ENCODE results near the gene MLIP. TPM values are rescaled to one million over a fixed set of nuclear protein-coding genes. Genes with fewer than 3 reads are reported as not detected.

MLIP gene
- total RNA-seq, 1 donor from 2014 or later: not detected

DNA sequence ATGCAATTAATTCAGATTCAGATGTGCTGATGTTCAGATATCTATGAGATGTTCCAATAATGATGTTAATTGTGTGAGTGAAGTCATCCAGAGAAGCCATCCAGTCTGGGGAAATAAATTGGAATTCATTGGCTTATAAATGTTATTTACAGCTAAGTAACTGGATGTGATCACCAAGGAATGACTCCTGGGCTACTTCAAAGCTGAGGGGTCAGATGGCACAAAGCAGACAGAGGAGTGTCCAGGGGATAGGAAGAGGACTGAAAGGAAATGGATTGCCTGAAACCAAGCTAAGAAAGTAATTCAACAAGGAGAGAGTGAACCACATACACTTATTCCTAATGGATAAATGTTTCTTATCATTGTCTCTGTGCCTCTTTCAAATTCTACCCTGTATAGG lies 4.5 kb upstream of the MLIP start:
- peaks cover 30% of the 10 kb centered on the region for H3K4me1 Mint-ChIP-seq
- no peaks in the 10 kb centered on the region for H3K27me3 Mint-ChIP-seq (ENCODE audit: insufficient read depth, low read depth)
- H2AFZ ChIP-seq (replicated peaks): no peak overlapping the region
- no peaks in the 10 kb centered on the region for H4K20me1 ChIP-seq (ENCODE audit: low read depth)
- H3K9me3 Mint-ChIP-seq: no peaks in the 10 kb centered on the region
- H3K27ac Mint-ChIP-seq: no peak overlapping the region
- no peak overlapping the region for H3K4me3 ChIP-seq
- no peaks in the 10 kb centered on the region for H3K36me3 ChIP-seq
- H3K9me3 ChIP-seq (ENCODE audit: low read depth): no peaks in the 10 kb centered on the region
- no peak overlapping the region for H3K9ac ChIP-seq
- H3K4me2 ChIP-seq: no peak overlapping the region
- TF ChIP-seq, protein P1, sequence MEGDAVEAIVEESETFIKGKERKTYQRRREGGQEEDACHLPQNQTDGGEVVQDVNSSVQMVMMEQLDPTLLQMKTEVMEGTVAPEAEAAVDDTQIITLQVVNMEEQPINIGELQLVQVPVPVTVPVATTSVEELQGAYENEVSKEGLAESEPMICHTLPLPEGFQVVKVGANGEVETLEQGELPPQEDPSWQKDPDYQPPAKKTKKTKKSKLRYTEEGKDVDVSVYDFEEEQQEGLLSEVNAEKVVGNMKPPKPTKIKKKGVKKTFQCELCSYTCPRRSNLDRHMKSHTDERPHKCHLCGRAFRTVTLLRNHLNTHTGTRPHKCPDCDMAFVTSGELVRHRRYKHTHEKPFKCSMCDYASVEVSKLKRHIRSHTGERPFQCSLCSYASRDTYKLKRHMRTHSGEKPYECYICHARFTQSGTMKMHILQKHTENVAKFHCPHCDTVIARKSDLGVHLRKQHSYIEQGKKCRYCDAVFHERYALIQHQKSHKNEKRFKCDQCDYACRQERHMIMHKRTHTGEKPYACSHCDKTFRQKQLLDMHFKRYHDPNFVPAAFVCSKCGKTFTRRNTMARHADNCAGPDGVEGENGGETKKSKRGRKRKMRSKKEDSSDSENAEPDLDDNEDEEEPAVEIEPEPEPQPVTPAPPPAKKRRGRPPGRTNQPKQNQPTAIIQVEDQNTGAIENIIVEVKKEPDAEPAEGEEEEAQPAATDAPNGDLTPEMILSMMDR (IDR thresholded peaks at IDR 0.05): no peak
- TF ChIP-seq EZH2phosphoT487 (IDR thresholded peaks at IDR 0.05): no peak
- TF ChIP-seq EZH2 (IDR thresholded peaks at IDR 0.05): no peak
- no peaks in the 10 kb centered on the region for H3K27me3 ChIP-seq
- H3K4me3 Mint-ChIP-seq: no peak overlapping the region
- peaks cover 11% of the 10 kb centered on the region for H3K4me1 ChIP-seq
- H3F3A ChIP-seq (ENCODE audit: low read depth): no peaks in the 10 kb centered on the region
- H3K79me2 ChIP-seq (ENCODE audit: low read depth): no peaks in the 10 kb centered on the region
- no peaks in the 10 kb centered on the region for H3K36me3 Mint-ChIP-seq
- DNase-seq (ENCODE audit: low spot score): no peak
- H3K27ac ChIP-seq: no peak overlapping the region

DNA sequence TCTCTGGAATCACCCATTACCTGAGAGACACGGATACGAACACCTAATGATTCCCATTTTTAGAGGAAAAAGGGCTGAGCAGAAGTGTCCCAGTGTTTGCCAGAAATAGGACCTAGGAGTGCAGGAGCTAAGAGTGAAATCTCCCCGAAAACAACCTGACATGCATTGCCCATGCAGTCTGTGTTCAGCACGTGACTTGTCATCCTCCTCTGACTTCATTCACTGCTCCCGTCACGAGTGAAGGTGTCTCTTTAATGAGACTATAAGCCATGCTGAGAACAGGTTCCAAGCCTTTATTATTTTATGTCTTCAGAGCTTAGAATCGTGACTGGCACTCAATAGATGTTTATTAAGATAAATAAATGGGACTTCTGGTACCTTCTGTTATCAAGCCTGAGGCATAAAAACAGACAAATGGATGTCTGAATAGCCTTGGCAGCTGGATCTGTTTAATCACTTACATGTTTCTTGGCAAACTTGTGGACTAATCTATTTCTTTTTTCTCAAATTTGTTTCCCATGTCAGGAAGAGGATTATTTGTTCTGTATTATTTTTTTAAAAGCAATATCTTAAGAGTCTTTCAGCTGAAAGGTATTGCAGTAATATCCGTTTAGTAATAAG lies 3.7 kb upstream of the MLIP start:
- Histone ChIP-seq H4K20me1 (ENCODE audit: low read depth) (no peaks in the 10 kb centered on the region), H3K27me3 (no peaks in the 10 kb centered on the region), H3F3A (ENCODE audit: low read depth) (no peaks in the 10 kb centered on the region), H3K9me3 (ENCODE audit: low read depth) (no peaks in the 10 kb centered on the region), H3K27ac (no peak overlapping the region), H3K4me2 (no peak overlapping the region), H3K9ac (no peak overlapping the region), H2AFZ (replicated peaks) (no peak overlapping the region), H3K4me1 (peaks cover 15% of the 10 kb centered on the region), H3K79me2 (ENCODE audit: low read depth) (no peaks in the 10 kb centered on the region), H3K4me3 (no peak overlapping the region), H3K36me3 (no peaks in the 10 kb centered on the region)
- Mint-ChIP-seq H3K27me3 (ENCODE audit: insufficient read depth, low read depth) (no peaks in the 10 kb centered on the region), H3K9me3 (no peaks in the 10 kb centered on the region), H3K27ac (no peak overlapping the region), H3K4me3 (no peak overlapping the region), H3K36me3 (no peaks in the 10 kb centered on the region), H3K4me1 (peaks cover 25% of the 10 kb centered on the region)
- DNase-seq (ENCODE audit: low spot score): no peak
- TF ChIP-seq EZH2 (IDR thresholded peaks at IDR 0.05) (no peak), EZH2phosphoT487 (IDR thresholded peaks at IDR 0.05) (no peak)
- TF ChIP-seq, protein P1 (IDR thresholded peaks at IDR 0.05): no peak

DNA sequence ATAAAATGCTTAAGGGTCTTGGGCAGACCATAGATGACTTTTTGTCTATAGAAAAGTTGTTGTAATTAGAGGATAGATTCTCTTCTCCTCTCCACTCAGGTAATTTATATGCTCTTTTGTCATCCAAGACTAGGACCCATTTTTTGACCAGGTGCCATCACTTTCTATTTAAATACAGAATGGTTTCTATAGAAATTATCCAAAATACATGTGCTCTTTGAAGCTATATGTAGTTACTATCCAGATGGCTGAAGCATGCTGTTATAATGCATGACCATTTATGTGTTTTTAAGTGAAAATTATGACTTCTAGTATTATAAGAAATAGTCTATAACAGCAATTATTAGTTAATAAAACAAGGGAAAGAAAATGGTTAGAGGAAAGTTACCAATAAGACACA lies 3.0 kb upstream of the MLIP start:
- Histone ChIP-seq H3K27ac (no peak overlapping the region), H3K4me2 (no peak overlapping the region), H4K20me1 (ENCODE audit: low read depth) (no peaks in the 10 kb centered on the region), H3F3A (ENCODE audit: low read depth) (no peaks in the 10 kb centered on the region), H3K79me2 (ENCODE audit: low read depth) (no peaks in the 10 kb centered on the region), H3K4me3 (no peak overlapping the region), H3K9me3 (ENCODE audit: low read depth) (no peaks in the 10 kb centered on the region), H3K4me1 (peaks cover 15% of the 10 kb centered on the region), H3K36me3 (no peaks in the 10 kb centered on the region), H3K27me3 (no peaks in the 10 kb centered on the region), H3K9ac (no peak overlapping the region), H2AFZ (replicated peaks) (no peak overlapping the region)
- no peak for TF ChIP-seq EZH2 (IDR thresholded peaks at IDR 0.05)
- no peak overlapping the region for H3K27ac Mint-ChIP-seq
- H3K9me3 Mint-ChIP-seq: no peaks in the 10 kb centered on the region
- no peak for DNase-seq (ENCODE audit: low spot score)
- H3K27me3 Mint-ChIP-seq (ENCODE audit: insufficient read depth, low read depth): no peaks in the 10 kb centered on the region
- no peaks in the 10 kb centered on the region for H3K36me3 Mint-ChIP-seq
- no peak overlapping the region for H3K4me3 Mint-ChIP-seq
- H3K4me1 Mint-ChIP-seq: peaks cover 18% of the 10 kb centered on the region

DNA sequence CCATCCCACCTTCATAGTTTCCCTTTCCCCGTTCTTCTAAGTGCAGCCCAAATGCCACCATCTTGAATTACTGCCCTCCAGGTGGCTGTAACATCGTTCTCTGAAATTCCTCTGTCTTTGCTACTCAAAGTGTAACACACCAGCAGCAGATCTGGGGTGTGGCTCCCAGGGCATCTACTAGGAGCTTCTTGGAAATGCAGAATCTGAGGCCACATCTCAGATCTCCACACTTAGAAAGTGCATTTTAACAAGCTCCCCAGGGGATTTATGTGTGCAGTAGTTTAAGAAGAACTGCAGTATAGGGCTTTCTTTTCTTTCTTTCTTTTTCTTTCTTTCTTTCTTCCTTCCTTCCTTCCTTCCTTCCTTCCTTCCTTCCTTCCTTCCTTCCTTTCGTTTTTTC lies 1.7 kb upstream of the MLIP start:
- Histone ChIP-seq H3F3A (ENCODE audit: low read depth) (no peaks in the 10 kb centered on the region), H2AFZ (replicated peaks) (no peak overlapping the region)

More for the DNA sequence above, 1.7 kb upstream of the MLIP start:
- H3K27me3 ChIP-seq: no peaks in the 10 kb centered on the region
- no peak overlapping the region for H3K9ac ChIP-seq
- H3K4me1 ChIP-seq: peaks cover 15% of the 10 kb centered on the region
- H3K79me2 ChIP-seq (ENCODE audit: low read depth): no peaks in the 10 kb centered on the region
- no peaks in the 10 kb centered on the region for H3K36me3 Mint-ChIP-seq
- peaks cover 2% of the 10 kb centered on the region for H3K27me3 Mint-ChIP-seq (ENCODE audit: insufficient read depth, low read depth)
- H3K27ac Mint-ChIP-seq: no peak overlapping the region
- H3K9me3 Mint-ChIP-seq: no peaks in the 10 kb centered on the region
- no peak overlapping the region for H3K27ac ChIP-seq
- TF ChIP-seq EZH2phosphoT487 (IDR thresholded peaks at IDR 0.05): no peak
- TF ChIP-seq, protein P1 (IDR thresholded peaks at IDR 0.05): no peak
- no peak for DNase-seq (ENCODE audit: low spot score)
- no peaks in the 10 kb centered on the region for H4K20me1 ChIP-seq (ENCODE audit: low read depth)
- no peak overlapping the region for H3K4me2 ChIP-seq
- H3K36me3 ChIP-seq: no peaks in the 10 kb centered on the region
- no peak overlapping the region for H3K4me3 Mint-ChIP-seq
- no peak overlapping the region for H3K4me3 ChIP-seq
- peaks cover 14% of the 10 kb centered on the region for H3K4me1 Mint-ChIP-seq
- no peaks in the 10 kb centered on the region for H3K9me3 ChIP-seq (ENCODE audit: low read depth)

Measured in neural progenitor cell (in vitro differentiated cells).